ENCODE data around the gene EIF4A2.
"Not testable (repeated sequence)": the region's sequence is repeated elsewhere in the genome, so short reads cannot be mapped to it uniquely, and the experiment has no call there.

The EIF4A2 gene

DNA sequence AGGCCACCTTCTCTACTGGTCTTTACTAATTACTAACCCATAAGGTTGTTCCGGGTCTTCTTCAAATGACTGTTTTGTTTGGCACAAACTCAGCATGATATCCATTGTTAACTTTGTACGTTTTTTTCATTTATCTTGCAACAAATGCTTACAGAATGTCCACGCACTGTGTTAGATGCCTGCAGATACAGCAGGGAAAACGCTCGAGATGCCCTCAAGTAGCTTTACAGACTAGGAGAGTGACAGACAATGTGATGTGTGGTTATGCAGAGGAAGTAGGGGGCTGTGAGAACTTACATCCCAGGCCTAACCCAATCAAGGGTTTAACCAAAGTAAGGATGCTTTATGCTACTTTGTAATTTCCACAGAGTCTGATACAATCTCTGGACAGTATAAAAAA, 23.9 kb downstream of the EIF4A2 start:
- peaks cover 21% of the 10 kb centered on the region for H3K36me3 ChIP-seq (ENCODE audit: control insufficient read depth, low read depth, low read length)
- peak overlapping the region; percentile 92 for H3K9ac ChIP-seq (ENCODE audit: low read length)
- H3K27ac ChIP-seq (ENCODE audit: low read length) = no peak overlapping the region
- peaks cover 7% of the 10 kb centered on the region for H3K4me1 ChIP-seq (ENCODE audit: control insufficient read depth, low read depth, low read length)
- no peaks in the 10 kb centered on the region for H3K9me3 ChIP-seq (ENCODE audit: control insufficient read depth, low read depth, low read length)
- peak overlapping the region; percentile 89 for H3K4me3 ChIP-seq (ENCODE audit: low read length)
- H3K27me3 ChIP-seq (ENCODE audit: control insufficient read depth, insufficient read depth, low read length) = no peaks in the 10 kb centered on the region

- H3K36me3 ChIP-seq (ENCODE audit: control insufficient read depth, low read depth, low read length) = no peaks in the 10 kb centered on the region
- H3K9me3 ChIP-seq (ENCODE audit: control insufficient read depth, low read depth, low read length) = no peaks in the 10 kb centered on the region
- no peak overlapping the region for H3K4me3 ChIP-seq (ENCODE audit: low read length)
- H3K4me1 ChIP-seq (ENCODE audit: control insufficient read depth, low read depth, low read length) = peaks cover 7% of the 10 kb centered on the region
- H3K27ac ChIP-seq (ENCODE audit: low read length) = no peak overlapping the region
- no peaks in the 10 kb centered on the region for H3K27me3 ChIP-seq (ENCODE audit: control insufficient read depth, insufficient read depth, low read length)
- H3K9ac ChIP-seq (ENCODE audit: low read length) = no peak overlapping the region
These were observed 27.1 kb downstream of the EIF4A2 start for GRCh38 chr3:186810336-186810996.

DNA sequence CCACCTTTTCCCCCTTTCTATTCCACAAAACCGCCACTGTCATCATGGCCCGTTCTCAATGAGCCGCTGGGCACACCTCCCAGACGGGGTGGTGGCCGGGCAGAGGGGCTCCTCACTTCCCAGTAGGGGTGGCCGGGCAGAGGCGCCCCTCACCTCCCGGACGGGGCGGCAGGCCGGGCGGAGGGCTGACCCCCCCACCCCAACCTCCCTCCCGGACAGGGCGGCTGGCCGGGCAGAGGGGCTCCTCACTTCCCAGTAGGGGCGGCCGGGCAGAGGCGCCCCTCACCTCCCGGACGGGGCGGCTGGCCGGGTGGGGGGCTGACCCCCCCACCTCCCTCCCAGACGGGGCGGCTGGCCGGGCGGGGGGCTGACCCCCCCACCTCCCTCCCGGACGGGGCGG, 27.9 kb downstream of the EIF4A2 start:
- H3K9ac ChIP-seq (ENCODE audit: low read length); H3K4me3 ChIP-seq (ENCODE audit: low read length); H3K27ac ChIP-seq (ENCODE audit: low read length); H3K27me3 ChIP-seq (ENCODE audit: control insufficient read depth, insufficient read depth, low read length); H3K9me3 ChIP-seq (ENCODE audit: control insufficient read depth, low read depth, low read length); H3K36me3 ChIP-seq (ENCODE audit: control insufficient read depth, low read depth, low read length): not testable (repeated sequence)
- H3K4me1 ChIP-seq (ENCODE audit: control insufficient read depth, low read depth, low read length) = peaks cover 11% of the 10 kb centered on the region

DNA sequence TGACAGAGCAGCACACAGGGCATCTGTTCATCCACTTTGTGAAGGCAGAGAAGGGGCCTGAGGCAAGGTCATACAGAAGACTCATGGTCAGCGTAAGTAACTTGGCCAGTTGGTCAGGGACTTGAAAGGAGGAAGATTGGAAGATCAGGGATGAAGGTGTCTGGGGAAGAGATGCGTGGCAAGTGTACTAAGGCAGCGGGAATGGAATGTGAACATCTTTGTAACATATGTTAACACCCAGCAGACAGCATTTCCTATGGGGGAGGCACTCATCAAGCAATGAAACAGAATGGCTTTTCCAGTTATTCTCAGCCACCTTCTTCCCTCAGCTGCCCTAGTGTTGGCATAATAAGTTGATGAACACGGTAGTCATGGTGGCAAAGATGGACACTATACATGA, 30.7 kb downstream of the EIF4A2 start:
- Histone ChIP-seq H3K27me3 (ENCODE audit: control insufficient read depth, insufficient read depth, low read length) (no peaks in the 10 kb centered on the region), H3K36me3 (ENCODE audit: control insufficient read depth, low read depth, low read length) (no peaks in the 10 kb centered on the region), H3K9me3 (ENCODE audit: control insufficient read depth, low read depth, low read length) (no peaks in the 10 kb centered on the region), H3K27ac (ENCODE audit: low read length) (no peak overlapping the region), H3K4me3 (ENCODE audit: low read length) (no peak overlapping the region), H3K9ac (ENCODE audit: low read length) (no peak overlapping the region), H3K4me1 (ENCODE audit: control insufficient read depth, low read depth, low read length) (peaks cover 8% of the 10 kb centered on the region)

DNA sequence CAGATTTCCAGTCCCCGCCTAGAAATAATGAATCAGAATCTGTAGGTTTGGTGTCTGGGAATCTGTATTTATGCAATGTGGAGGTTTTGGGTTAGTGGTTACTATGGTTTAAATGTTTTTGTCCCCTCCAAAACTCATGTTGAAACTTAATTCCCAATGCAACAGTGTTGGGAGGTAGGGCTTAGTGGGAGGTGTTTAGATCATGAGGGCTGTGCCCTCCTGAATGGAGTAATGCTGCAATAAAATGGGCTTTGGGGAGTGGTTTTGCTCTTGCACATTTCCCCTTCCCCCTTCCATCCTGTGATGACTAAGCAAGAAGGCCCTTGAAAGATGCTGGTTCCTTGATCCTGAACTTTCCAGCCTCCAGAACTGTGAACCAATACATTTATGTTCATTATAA, 32.1 kb downstream of the EIF4A2 start:
- H3K9me3 ChIP-seq (ENCODE audit: control insufficient read depth, low read depth, low read length) = no peaks in the 10 kb centered on the region
- H3K36me3 ChIP-seq (ENCODE audit: control insufficient read depth, low read depth, low read length) = no peaks in the 10 kb centered on the region
- H3K4me3 ChIP-seq (ENCODE audit: low read length) = no peak overlapping the region
- no peak overlapping the region for H3K9ac ChIP-seq (ENCODE audit: low read length)
- no peak overlapping the region for H3K27ac ChIP-seq (ENCODE audit: low read length)
- H3K27me3 ChIP-seq (ENCODE audit: control insufficient read depth, insufficient read depth, low read length) = no peaks in the 10 kb centered on the region
- peaks cover 8% of the 10 kb centered on the region for H3K4me1 ChIP-seq (ENCODE audit: control insufficient read depth, low read depth, low read length)

DNA sequence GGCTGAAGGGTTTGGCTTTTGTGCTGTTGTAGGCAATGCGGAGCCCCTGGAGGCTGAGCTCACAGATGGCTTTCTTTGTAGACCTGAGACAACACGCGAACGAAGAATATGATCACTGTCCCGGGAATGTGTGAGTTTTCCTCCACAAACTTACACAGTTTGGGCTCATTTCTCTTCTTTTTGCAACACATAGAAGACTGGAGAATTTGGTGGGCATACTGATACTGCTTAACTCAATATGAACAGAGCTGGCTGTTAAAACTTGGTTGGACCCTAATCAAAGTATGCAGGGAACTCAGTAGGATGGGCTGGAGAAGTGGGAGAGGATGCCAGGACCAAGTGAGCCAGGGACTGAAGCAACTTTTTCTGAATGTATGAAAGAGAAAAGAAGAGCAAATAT, 35.1 kb downstream of the EIF4A2 start:
- H3K27me3 ChIP-seq (ENCODE audit: control insufficient read depth, insufficient read depth, low read length) = no peaks in the 10 kb centered on the region
- H3K9ac ChIP-seq (ENCODE audit: low read length) = no peak overlapping the region
- no peaks in the 10 kb centered on the region for H3K36me3 ChIP-seq (ENCODE audit: control insufficient read depth, low read depth, low read length)
- H3K9me3 ChIP-seq (ENCODE audit: control insufficient read depth, low read depth, low read length) = no peaks in the 10 kb centered on the region
- H3K4me1 ChIP-seq (ENCODE audit: control insufficient read depth, low read depth, low read length) = peaks cover 8% of the 10 kb centered on the region
- no peak overlapping the region for H3K4me3 ChIP-seq (ENCODE audit: low read length)
- H3K27ac ChIP-seq (ENCODE audit: low read length) = no peak overlapping the region

DNA sequence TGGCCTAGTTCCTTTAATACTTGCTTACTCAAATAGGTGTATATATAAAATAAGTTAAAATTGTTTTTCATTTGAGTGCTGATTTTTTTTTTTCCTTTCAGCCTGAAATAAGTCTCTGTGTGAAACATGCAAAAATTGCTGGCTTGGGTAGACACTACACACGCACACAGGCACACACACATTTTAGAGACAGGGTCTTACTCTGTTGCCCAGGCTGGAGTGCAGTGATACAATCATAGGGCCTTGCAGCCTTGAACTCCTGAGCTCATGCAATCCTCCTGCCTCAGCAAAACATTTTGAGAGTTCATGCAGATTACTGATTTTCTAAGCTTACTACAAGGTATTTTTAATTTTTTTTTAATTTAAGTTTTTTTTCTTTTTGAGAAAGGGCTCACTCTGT, 35.6 kb downstream of the EIF4A2 start:
- Histone ChIP-seq H3K9ac (ENCODE audit: low read length) (no peak overlapping the region), H3K9me3 (ENCODE audit: control insufficient read depth, low read depth, low read length) (no peaks in the 10 kb centered on the region), H3K36me3 (ENCODE audit: control insufficient read depth, low read depth, low read length) (no peaks in the 10 kb centered on the region), H3K4me1 (ENCODE audit: control insufficient read depth, low read depth, low read length) (peaks cover 8% of the 10 kb centered on the region), H3K4me3 (ENCODE audit: low read length) (no peak overlapping the region), H3K27me3 (ENCODE audit: control insufficient read depth, insufficient read depth, low read length) (peaks cover under 1% of the 10 kb centered on the region), H3K27ac (ENCODE audit: low read length) (no peak overlapping the region)

GRCh38 chr3:186821429-186822387, 38.3 kb downstream of the EIF4A2 start:
- no peak overlapping the region for H3K4me3 ChIP-seq (ENCODE audit: low read length)
- H3K36me3 ChIP-seq (ENCODE audit: control insufficient read depth, low read depth, low read length) = no peaks in the 10 kb centered on the region
- no peaks in the 10 kb centered on the region for H3K9me3 ChIP-seq (ENCODE audit: control insufficient read depth, low read depth, low read length)
- H3K27ac ChIP-seq (ENCODE audit: low read length) = no peak overlapping the region
- peaks cover 25% of the 10 kb centered on the region for H3K27me3 ChIP-seq (ENCODE audit: control insufficient read depth, insufficient read depth, low read length)
- no peak overlapping the region for H3K9ac ChIP-seq (ENCODE audit: low read length)
- peaks cover 20% of the 10 kb centered on the region for H3K4me1 ChIP-seq (ENCODE audit: control insufficient read depth, low read depth, low read length)

DNA sequence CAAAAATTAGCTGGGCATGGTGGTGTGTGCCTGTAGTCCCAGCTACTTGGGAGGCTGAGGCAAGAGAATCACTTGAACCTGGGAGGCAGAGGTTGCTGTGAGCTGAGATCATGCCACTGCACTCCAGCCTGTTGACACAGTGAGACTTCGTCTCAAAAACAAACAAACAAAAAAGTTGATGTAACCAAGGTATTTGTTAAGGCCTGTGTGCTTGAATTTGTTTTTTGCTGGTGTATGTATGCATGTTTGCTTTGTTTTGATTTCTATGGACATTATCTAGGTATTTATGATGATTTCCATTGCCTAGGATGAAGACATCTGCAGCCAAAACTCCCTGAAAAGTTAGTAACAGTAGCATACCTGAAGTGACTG, 39.0 kb downstream of the EIF4A2 start:
- Histone ChIP-seq H3K4me1 (ENCODE audit: control insufficient read depth, low read depth, low read length) (peaks cover 20% of the 10 kb centered on the region), H3K27me3 (ENCODE audit: control insufficient read depth, insufficient read depth, low read length) (peaks cover 26% of the 10 kb centered on the region)
- not testable (repeated sequence) for H3K27ac ChIP-seq (ENCODE audit: low read length); H3K9me3 ChIP-seq (ENCODE audit: control insufficient read depth, low read depth, low read length); H3K9ac ChIP-seq (ENCODE audit: low read length); H3K4me3 ChIP-seq (ENCODE audit: low read length); H3K36me3 ChIP-seq (ENCODE audit: control insufficient read depth, low read depth, low read length)

DNA sequence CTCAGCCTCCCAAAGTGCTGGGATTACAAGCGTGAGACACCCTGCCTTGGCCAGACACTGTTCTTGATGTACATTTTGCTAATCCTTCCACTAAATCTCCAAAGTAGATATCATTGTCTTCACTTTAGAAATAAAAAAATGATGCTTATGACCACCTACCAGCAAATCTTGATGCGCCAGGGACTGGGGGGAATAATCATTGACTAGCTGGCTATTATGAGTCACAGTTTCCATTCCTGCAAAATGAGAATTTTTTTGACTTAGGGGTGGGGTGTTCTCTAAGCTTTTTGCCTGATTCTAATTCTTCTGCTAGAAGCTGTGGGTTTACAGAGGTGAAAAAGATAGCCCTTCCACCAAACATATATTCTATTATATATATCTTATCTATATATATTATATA, 40.0 kb downstream of the EIF4A2 start:
- H3K27me3 ChIP-seq (ENCODE audit: control insufficient read depth, insufficient read depth, low read length) = peaks cover 36% of the 10 kb centered on the region
- no peak overlapping the region for H3K4me3 ChIP-seq (ENCODE audit: low read length)
- H3K9ac ChIP-seq (ENCODE audit: low read length) = no peak overlapping the region
- no peaks in the 10 kb centered on the region for H3K36me3 ChIP-seq (ENCODE audit: control insufficient read depth, low read depth, low read length)
- no peak overlapping the region for H3K27ac ChIP-seq (ENCODE audit: low read length)
- H3K9me3 ChIP-seq (ENCODE audit: control insufficient read depth, low read depth, low read length) = no peaks in the 10 kb centered on the region
- H3K4me1 ChIP-seq (ENCODE audit: control insufficient read depth, low read depth, low read length) = peaks cover 20% of the 10 kb centered on the region

DNA sequence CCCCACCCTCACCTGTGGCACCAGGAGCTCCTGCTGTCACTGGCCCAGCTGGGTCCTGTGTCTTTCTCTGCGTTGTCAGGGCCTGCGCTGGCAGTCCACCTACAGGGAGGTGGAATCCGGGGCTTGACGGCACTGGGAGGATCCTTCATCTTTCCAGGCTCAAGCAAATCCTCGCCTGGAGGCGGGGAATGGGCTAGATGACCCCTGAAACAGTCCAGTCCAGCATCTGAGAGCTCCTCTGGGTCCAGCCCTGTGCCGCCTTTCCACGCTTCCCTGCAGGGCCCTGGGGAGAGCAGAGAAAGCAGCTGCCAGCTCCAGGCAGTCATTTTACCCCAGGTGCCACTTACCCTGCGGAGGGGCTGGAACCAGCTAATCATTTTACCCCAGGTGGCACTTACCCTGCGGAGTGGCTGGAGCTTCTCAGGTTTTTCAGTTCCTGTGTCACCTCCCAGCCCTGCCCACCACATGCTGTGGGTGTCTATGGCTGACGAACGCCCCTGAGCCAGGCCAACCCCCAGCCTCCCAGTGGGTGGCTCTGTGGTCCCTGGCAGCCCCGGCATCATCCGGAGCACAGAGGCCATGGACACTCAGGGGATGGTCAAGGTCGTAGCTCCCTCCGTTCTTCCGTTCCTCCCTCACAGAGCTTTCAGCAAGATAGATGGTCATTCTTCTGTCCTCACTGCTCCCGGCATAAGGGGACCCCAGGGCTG, 41.2 kb downstream of the EIF4A2 start:
- no peaks in the 10 kb centered on the region for H3K9me3 ChIP-seq (ENCODE audit: control insufficient read depth, low read depth, low read length)
- no peak overlapping the region for H3K9ac ChIP-seq (ENCODE audit: low read length)
- peaks cover 23% of the 10 kb centered on the region for H3K4me1 ChIP-seq (ENCODE audit: control insufficient read depth, low read depth, low read length)
- H3K4me3 ChIP-seq (ENCODE audit: low read length) = peak overlapping the region; percentile 39
- H3K27me3 ChIP-seq (ENCODE audit: control insufficient read depth, insufficient read depth, low read length) = peaks cover 47% of the 10 kb centered on the region
- no peaks in the 10 kb centered on the region for H3K36me3 ChIP-seq (ENCODE audit: control insufficient read depth, low read depth, low read length)
- no peak overlapping the region for H3K27ac ChIP-seq (ENCODE audit: low read length)
